Keratinocyte (primary cell): ENCODE data around the gene PSAPL1. TPM values are rescaled to one million over a fixed set of nuclear protein-coding genes. Genes with fewer than 3 reads are reported as not detected.

Experiments used
- DNase-seq: peaks from one replicate; pipeline ENCODE4 v3.0.0-alpha.2; 2011; ENCODE audit warnings: low read depth, missing footprints, low spot score
- FAIRE-seq: peaks from 2 replicates; lab custom pipeline; 2011; peaks lifted over from hg19 to GRCh38; lab: Jason Lieb, UNC
- H2AFZ ChIP-seq: 2 replicates; pipeline ENCODE4 v1.6.0; 2012; ENCODE audit warnings: low read length, control low read depth, inconsistent platforms; ENCODE audit not compliant: control insufficient read depth
- H3K27ac ChIP-seq: 2 replicates; pipeline ENCODE4 v1.5.1; 2011; ENCODE audit warnings: low read length; ENCODE audit not compliant: control insufficient read depth, insufficient read depth
- H3K27me3 ChIP-seq: 3 replicates; pipeline ENCODE4 v1.6.0; 2011; ENCODE audit warnings: low read length; ENCODE audit not compliant: control insufficient read depth, insufficient read depth; ENCODE audit errors: extremely low read depth
- H3K36me3 ChIP-seq, 2 experiments: 2 replicates in 1 of 2; 3 replicates in 1 of 2; pipeline ENCODE4 v1.5.1; 2011; ENCODE audit warnings: low read length in 2 of 2, mild to moderate bottlenecking in 1 of 2; ENCODE audit not compliant: control insufficient read depth in 2 of 2, insufficient read depth in 2 of 2; ENCODE audit errors: extremely low read depth in 1 of 2
- H3K4me1 ChIP-seq: 3 replicates; pipeline ENCODE4 v1.5.1; 2011; ENCODE audit warnings: low read length; ENCODE audit not compliant: control insufficient read depth, insufficient read depth; ENCODE audit errors: extremely low read depth
- H3K4me2 ChIP-seq: 3 replicates; pipeline ENCODE4 v1.6.0; 2011; ENCODE audit warnings: low read depth, low read length; ENCODE audit not compliant: control insufficient read depth, insufficient read depth; ENCODE audit errors: extremely low read depth
- H3K4me3 ChIP-seq, 3 experiments: fragments of 200-600 bp in 1 of 3; sonication (generic) in 1 of 3; 2 replicates in 2 of 3; 3 replicates in 1 of 3; pipeline ENCODE4 v1.5.1; 2011 to 2016; ENCODE audit warnings: low read length in 3 of 3, mild to moderate bottlenecking in 3 of 3, control low read depth in 2 of 3, inconsistent platforms in 1 of 3, low read depth in 1 of 3, mixed read lengths in 1 of 3, mixed run types in 1 of 3, moderate library complexity in 1 of 3; ENCODE audit not compliant: control insufficient read depth in 2 of 3, insufficient read depth in 2 of 3; ENCODE audit errors: extremely low read depth in 1 of 3
- H3K79me2 ChIP-seq: 2 replicates; pipeline ENCODE4 v1.6.0; 2012; ENCODE audit warnings: low read length; ENCODE audit not compliant: control insufficient read depth, insufficient read depth
- H3K9ac ChIP-seq: 3 replicates; pipeline ENCODE4 v1.6.0; 2011; ENCODE audit warnings: low read length; ENCODE audit not compliant: control insufficient read depth, insufficient read depth; ENCODE audit errors: extremely low read depth
- H3K9me1 ChIP-seq: 3 replicates; pipeline ENCODE4 v1.6.0; 2011; ENCODE audit warnings: low read length; ENCODE audit not compliant: control insufficient read depth, insufficient read depth; ENCODE audit errors: extremely low read depth
- H3K9me3 ChIP-seq: 2 replicates; pipeline ENCODE4 v1.5.1; 2012; ENCODE audit warnings: low read depth, low read length; ENCODE audit not compliant: control insufficient read depth
- H4K20me1 ChIP-seq: 3 replicates; pipeline ENCODE4 v1.6.0; 2011; ENCODE audit warnings: low read length; ENCODE audit not compliant: control insufficient read depth, insufficient read depth; ENCODE audit errors: extremely low read depth
- CTCF ChIP-seq, 3 experiments: IDR thresholded peaks in 1 of 3; conservative IDR thresholded peaks in 1 of 3; optimal IDR thresholded peaks in 1 of 3; 2 replicates in 2 of 3; 3 replicates in 1 of 3; pipeline versions ENCODE3 to v1.5.1; 2011; ENCODE audit warnings: low read length in 3 of 3, mild to moderate bottlenecking in 3 of 3, moderate library complexity in 2 of 3, control low read depth in 1 of 3, inconsistent platforms in 1 of 3; ENCODE audit not compliant: insufficient read depth in 2 of 3; ENCODE audit errors: extremely low read depth in 1 of 3
- EZH2 ChIP-seq: IDR thresholded peaks from one replicate; pipeline ENCODE4 v1.6.1; 2012; ENCODE audit warnings: inconsistent platforms, mild to moderate bottlenecking, low read length, moderate library complexity
- dilution Hi-C: fragments of 300-500 bp; cut with MboI; formaldehyde crosslinking; loops from one replicate; pipeline ENCODE4 v1.7.0; 2020; ENCODE audit warnings: low sequenced_read_pairs; ENCODE audit not compliant: extremely low pct_ligation_motif_present
- polyA plus RNA-seq, 5 experiments: library from polyadenylated mRNA; depleted of rRNA in 3 of 5; stranded (reverse) in 3 of 5; stranded (forward) in 1 of 5; unstranded in 1 of 5; fragments of >200 nt; gene quantifications; 1 replicate in 1 of 5; 2 replicates in 3 of 5; 3 replicates in 1 of 5; pipeline versions ENCODE4 v1.2.1 to v1.2.3, GENCODE V29; 2011 to 2012; ENCODE audit warnings: missing spikeins in 2 of 5, low read depth in 1 of 5, low replicate concordance in 1 of 5

PSAPL1 gene
- polyA plus RNA-seq, 1 donor (not counting 4 experiments of a cell fraction or from before 2014, with no cell fraction given), result 0.03 TPM

GRCh38 chr4:7422151-7422897, 12.4 kb downstream of the PSAPL1 start:
- Histone ChIP-seq H3K27ac (no peak overlapping the region), H3K36me3 (no peaks in the 10 kb centered on the region), H3K4me1 (no peaks in the 10 kb centered on the region), H3K27me3 (no peaks in the 10 kb centered on the region), H3K9me3 (no peaks in the 10 kb centered on the region), H3K4me2 (no peak overlapping the region), H4K20me1 (no peaks in the 10 kb centered on the region), H3K9me1 (no peaks in the 10 kb centered on the region), H3K4me3 (no peak overlapping the region), H3K9ac (no peak overlapping the region), H3K79me2 (no peaks in the 10 kb centered on the region), H2AFZ (no peak overlapping the region)
- TF ChIP-seq EZH2 (no peak), CTCF (optimal IDR thresholded peaks at IDR 0.05 in 1 of 3, IDR thresholded peaks at IDR 0.05 in 1 of 3, conservative IDR thresholded peaks at IDR 0.05 in 1 of 3; ENCODE audit: extremely low read depth in 1 of 3, insufficient read depth in 2 of 3, low read length in 3 of 3) (no peak)
- DNase-seq, result no peak
- dilution Hi-C loops, result no loop called here
- no peak for FAIRE-seq

GRCh38 chr4:7421356-7422150, 13.2 kb downstream of the PSAPL1 start:
- DNase-seq, result no peak

More at GRCh38 chr4:7421356-7422150, 13.2 kb downstream of the PSAPL1 start:
- no peak for FAIRE-seq
- TF ChIP-seq CTCF (optimal IDR thresholded peaks at IDR 0.05 in 1 of 3, IDR thresholded peaks at IDR 0.05 in 1 of 3, conservative IDR thresholded peaks at IDR 0.05 in 1 of 3; ENCODE audit: extremely low read depth in 1 of 3, insufficient read depth in 2 of 3, low read length in 3 of 3) (no peak), EZH2 (no peak)
- no peaks in the 10 kb centered on the region for H3K79me2 ChIP-seq
- H3K4me3 ChIP-seq, result no peak overlapping the region
- no peaks in the 10 kb centered on the region for H3K9me1 ChIP-seq
- no peaks in the 10 kb centered on the region for H3K27me3 ChIP-seq
- no peak overlapping the region for H2AFZ ChIP-seq
- H3K4me2 ChIP-seq, result no peak overlapping the region
- no peaks in the 10 kb centered on the region for H3K9me3 ChIP-seq
- no peaks in the 10 kb centered on the region for H3K4me1 ChIP-seq
- no peak overlapping the region for H3K9ac ChIP-seq
- no peaks in the 10 kb centered on the region for H3K36me3 ChIP-seq
- dilution Hi-C loops, result no loop called here
- no peaks in the 10 kb centered on the region for H4K20me1 ChIP-seq
- no peak overlapping the region for H3K27ac ChIP-seq
